Esophagus muscularis mucosa (tissue), 4 donors: ENCODE data around the gene FERMT3.

ENCODE experiments used
- CTCF ChIP-seq, 3 experiments: fragments of 200-600 bp in 2 of 3; fragments of 450-650 bp in 1 of 3; sonication (generic) in 2 of 3; IDR thresholded peaks; one replicate each; pipeline ENCODE4 v1.5.1; 2017 to 2019; ENCODE audit warnings: antibody characterized with exemption in 3 of 3, mild to moderate bottlenecking in 2 of 3, moderate library complexity in 1 of 3
- EP300 ChIP-seq: sonication (generic); formaldehyde crosslinking; IDR thresholded peaks from one replicate; pipeline ENCODE4 v1.6.1; 2017; ENCODE audit warnings: antibody characterized with exemption
- POLR2AphosphoS5 ChIP-seq, 2 donors: sonication (generic); formaldehyde crosslinking; IDR thresholded peaks; one replicate each; pipeline ENCODE4 v1.6.1; 2017; ENCODE audit warnings: antibody characterized with exemption in 2 of 2

GRCh38 chr11:64157631-64158394, 48.7 kb upstream of the FERMT3 start:
- TF ChIP-seq POLR2AphosphoS5 (IDR thresholded peaks at IDR 0.05) (no peak), EP300 (no peak), CTCF (IDR thresholded peaks at IDR 0.05) (no peak)
